HG02759 (cell line): Measurements from ENCODE around the gene CCDC47.

Experiments
- ATAC-seq: cut with Tn5 transposase; IDR thresholded peaks from one replicate; pipeline ENCODE4 v1.9.1; 2021; ENCODE audit warnings: mild to moderate bottlenecking, moderate library complexity; ENCODE audit not compliant: unreplicated experiment

The CCDC47 gene

DNA sequence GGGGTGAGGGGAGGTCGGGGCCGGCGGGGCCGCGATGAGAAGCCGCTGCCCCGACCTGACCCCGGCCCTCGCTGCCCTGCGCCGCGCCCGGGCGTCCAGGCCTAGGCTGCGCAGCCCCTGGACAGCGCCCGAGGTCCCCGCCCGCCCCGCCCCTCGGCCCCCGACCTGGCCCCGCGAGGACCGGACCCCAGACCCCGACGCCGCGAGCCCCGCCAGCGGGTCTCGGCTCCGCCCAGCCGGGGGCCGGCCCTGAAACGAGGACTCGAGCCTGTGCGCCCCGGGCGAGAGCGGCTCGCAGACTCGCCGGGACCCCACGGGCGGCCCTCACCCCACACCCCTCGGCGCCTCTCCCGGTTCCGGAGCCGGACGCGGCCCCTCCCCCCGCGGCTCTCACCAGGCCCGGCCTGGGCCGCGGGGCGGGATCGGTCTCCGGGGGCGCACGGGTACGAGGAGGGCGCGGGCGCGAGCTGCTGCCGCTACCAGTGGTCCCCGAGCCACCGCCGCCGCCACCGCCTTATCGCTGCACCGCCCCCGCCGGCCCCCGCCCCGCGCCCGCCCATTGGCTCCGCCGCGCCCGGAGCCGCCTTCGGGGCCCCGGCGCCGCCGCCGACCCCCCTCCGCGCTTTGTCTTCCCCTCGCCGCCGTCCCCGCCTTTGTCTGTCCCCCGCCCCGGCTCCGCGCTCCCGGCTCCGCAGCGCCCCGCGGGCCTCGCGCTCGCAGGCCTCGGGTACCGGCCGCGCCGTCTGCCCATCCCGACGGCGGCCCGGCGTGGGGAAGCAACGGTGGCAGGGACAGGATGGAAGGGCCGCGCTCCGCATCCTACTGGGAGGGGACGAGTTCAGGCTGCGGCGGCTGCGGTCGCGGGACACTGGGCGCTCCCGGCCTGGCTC is 73.5 kb downstream of the CCDC47 start, which contains the start of gene LIMD2:
Gene LIMD2 (minus strand): TSS at position 488 of the 890 bp plus-strand sequence. CDS start 827 bp downstream, outside the sequence.
- peak; percentile 26 for ATAC-seq

DNA sequence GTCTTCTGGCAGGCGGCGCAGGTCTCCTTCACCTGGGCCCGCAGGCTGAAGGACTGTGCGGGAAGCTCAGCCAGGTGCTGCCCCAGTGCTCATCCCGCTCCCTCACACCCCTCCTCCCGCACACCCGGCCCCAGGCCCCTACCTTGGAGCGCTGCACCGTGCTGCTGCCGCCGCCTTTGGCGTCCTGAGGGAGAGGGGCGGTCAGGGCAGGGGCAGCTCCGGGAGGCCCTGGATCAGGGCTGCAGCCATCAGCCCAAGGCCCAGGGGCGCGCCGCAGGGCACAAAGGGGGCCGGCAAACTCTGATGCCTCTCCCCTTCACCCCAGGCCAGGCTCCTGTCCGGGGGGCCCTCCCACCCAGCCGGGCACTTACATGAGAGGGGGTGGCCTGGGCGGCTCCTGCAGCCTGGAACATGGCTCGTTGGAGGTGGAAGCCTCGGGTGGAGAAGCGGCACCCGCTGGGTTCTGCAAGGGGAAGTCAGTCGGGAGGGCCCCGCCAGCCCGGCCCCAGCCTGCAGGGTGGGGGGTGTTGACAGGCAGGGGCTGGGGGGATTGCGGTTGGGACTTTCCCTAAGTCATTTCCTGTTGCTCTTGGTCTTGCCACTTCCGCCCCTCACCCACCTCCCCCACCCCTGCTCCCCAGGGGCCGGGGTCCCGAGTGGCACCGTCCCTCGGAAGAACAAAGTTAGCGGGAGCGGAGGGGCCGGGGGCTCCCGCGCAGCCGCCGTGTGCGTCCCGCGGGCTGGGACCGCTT is 74.3 kb downstream of the CCDC47 start:
- ATAC-seq = peak; percentile 40

- no peak for ATAC-seq
Observed at GRCh38 chr17:63698381-63698885, 75.0 kb downstream of the CCDC47 start.

- peak; percentile 15 for ATAC-seq
Observed at GRCh38 chr17:63697341-63698286, 75.8 kb downstream of the CCDC47 start.

GRCh38 chr17:63696381-63696961 is 76.9 kb downstream of the CCDC47 start:
- no peak for ATAC-seq

DNA sequence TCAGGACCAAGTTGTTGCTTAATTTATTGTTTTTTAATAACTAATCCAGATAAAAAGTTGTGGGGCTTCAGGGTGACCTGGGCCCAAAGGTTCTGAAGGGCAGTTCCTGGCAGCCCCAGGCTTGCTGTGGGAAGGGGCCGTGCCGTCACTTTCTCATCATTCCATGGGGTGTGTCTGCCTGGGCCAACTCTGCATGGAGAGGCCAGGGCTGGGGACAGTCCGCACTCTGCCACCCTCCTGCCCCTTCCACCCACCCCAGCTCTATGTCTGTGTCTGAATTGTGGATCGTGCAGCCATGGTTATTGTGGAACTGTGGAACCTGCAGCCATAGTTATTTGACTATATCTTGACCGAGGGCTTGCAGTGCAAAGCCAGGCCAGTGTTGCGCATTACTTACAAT is 77.5 kb downstream of the CCDC47 start:
- ATAC-seq = no peak
